Measurements from ENCODE around the gene P2RY2. TPM values are rescaled to one million over a fixed set of nuclear protein-coding genes. Genes with fewer than 3 reads are reported as not detected.
A peak's percentile ranks its signal among the peaks of the same experiment; 100 is the strongest.

Gene P2RY2
- total RNA-seq, 2 donors from 2014 or later = 9.5 to 14.7 TPM

DNA sequence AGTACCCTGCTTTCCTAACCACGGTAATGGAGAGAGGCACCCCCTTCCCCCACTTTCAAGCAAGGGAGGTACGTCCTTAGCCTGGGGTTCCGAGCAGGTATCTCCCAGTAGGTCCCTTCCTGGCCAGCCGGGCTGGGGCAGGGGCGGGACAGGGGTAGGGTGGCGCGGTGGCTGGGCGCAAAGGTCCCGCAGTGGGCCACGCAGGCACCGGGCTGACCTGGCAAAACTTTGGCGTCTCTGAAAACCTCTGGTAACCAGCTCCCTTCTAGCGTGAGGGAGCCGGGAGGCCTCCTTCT lies 323 bp upstream of the P2RY2 start:
- Histone ChIP-seq H3K36me3 (no peaks in the 10 kb centered on the region), H3K9me3 (no peaks in the 10 kb centered on the region), H3K4me1 (peaks cover 0 to 43% of the 10 kb centered on the region in 2 donors), H3K4me3 (peak overlapping the region; percentile 36 to 64), H3K27ac (peak overlapping the region; percentile 59 to 76), H3K27me3 (no peaks in the 10 kb centered on the region)
- DNase-seq (ENCODE audit: low spot score) = no peak
- no peak for TF ChIP-seq CTCF (IDR thresholded peaks at IDR 0.05)

DNA sequence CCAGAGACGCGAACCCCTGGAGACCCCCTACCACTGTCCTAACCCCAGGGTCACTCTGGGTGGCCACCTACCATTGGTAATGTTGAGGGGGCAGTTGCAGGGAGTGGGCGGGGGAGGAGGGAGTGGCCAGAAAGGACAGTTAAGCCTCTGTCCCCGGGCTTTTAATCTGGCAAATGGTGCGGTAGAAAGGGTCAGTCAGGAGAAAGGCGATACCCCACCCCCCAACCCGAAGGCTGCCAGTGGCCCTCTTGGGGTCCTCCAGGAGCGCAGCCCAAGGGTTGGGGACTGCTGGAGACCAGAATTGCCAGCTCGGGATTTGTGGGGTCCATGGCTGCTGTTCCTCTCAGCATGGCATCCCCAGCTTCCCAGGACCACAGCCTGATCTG lies 742 bp downstream of the P2RY2 start:
- DNase-seq (ENCODE audit: low spot score) = no peak
- no peaks in the 10 kb centered on the region for H3K36me3 ChIP-seq
- H3K27ac ChIP-seq = peak overlapping the region; percentile 59 to 76
- H3K9me3 ChIP-seq = no peaks in the 10 kb centered on the region
- H3K27me3 ChIP-seq = no peaks in the 10 kb centered on the region
- H3K4me3 ChIP-seq = peak overlapping the region; percentile 36 to 64
- peaks cover 0 to 43% of the 10 kb centered on the region in 2 donors for H3K4me1 ChIP-seq
- TF ChIP-seq CTCF (IDR thresholded peaks at IDR 0.05) = no peak

DNA sequence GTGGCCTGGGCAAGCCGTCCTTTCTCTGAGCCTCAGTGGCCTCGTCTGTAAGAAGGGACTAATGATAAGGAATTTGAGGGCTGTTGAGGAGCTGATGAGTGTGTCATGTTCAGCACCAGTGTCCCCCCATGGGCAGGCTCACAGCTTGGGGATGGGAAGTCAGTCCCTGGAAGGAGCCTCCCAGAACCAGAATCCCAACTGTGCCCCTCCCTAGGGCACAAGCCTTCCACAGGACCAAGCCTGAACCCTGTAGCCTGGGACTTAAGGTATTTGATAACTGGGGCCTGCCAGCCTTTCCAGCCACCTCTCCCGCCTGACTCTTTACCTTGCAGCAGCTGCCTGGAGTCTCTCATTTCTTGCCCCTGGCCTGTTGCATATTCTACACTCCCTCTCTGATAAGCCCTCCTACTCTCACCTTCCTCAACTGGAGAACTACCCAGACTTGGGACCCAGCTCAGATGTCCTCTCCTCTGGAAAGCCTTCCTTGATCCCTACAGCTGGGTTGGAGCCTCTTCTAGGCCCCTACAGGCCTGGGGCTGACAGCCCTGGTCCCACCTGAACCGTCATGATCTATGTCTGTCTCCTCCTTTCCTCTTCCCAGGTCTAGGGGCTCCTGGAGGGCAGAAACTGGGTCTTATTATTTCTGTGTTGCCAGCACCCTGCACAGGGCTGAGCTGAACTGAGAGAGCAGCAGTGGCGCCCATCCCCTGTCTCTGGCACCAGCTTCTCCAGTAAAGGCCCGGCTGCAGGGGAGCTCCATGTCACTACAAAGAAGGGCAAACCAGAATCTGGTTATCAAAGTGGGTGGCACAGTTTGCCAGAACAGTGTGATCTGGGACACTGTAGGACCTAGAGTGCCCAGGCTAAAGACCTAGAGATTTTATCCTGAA lies 1.6 kb downstream of the P2RY2 start:
- no peak for TF ChIP-seq CTCF (IDR thresholded peaks at IDR 0.05)

DNA sequence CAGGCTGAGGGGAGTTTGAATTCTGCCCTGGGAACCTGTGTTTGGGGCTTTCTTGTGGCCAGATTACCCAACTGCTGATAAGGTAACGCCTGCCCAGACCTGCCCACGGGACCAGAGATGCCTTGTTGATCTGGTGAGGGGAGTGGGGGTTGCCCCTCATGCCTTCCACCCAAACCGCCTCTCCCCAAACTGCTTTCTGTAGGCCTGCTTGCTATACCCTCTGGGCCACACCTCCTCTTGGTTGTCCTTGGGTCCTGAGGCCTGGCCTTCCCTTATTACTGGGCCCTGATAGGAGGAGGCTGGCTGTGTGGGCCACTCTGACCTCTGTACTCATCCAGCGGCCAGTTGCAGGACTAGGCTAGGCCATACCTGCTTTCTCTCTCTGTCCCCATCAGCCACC lies 3.4 kb downstream of the P2RY2 start:
- Histone ChIP-seq H3K27me3 (no peaks in the 10 kb centered on the region), H3K36me3 (no peaks in the 10 kb centered on the region), H3K9me3 (no peaks in the 10 kb centered on the region), H3K27ac (no peak overlapping the region), H3K4me3 (no peak overlapping the region), H3K4me1 (peaks cover 0 to 38% of the 10 kb centered on the region in 2 donors)
- no peak for TF ChIP-seq CTCF (IDR thresholded peaks at IDR 0.05)
- DNase-seq (ENCODE audit: low spot score) = no peak

More for the DNA sequence above, 1.6 kb downstream of the P2RY2 start:
- peak overlapping the region in 1 of 2 donors; percentile 76 for H3K27ac ChIP-seq
- DNase-seq (ENCODE audit: low spot score) = no peak
- no peaks in the 10 kb centered on the region for H3K27me3 ChIP-seq
- no peak overlapping the region for H3K4me3 ChIP-seq
- no peaks in the 10 kb centered on the region for H3K9me3 ChIP-seq
- no peaks in the 10 kb centered on the region for H3K36me3 ChIP-seq
- H3K4me1 ChIP-seq = peaks cover 0 to 38% of the 10 kb centered on the region in 2 donors

GRCh38 chr11:73221996-73222395 lies 3.9 kb downstream of the P2RY2 start:
- no peak overlapping the region for H3K4me3 ChIP-seq
- TF ChIP-seq CTCF (IDR thresholded peaks at IDR 0.05) = no peak
- H3K9me3 ChIP-seq = no peaks in the 10 kb centered on the region
- H3K27ac ChIP-seq = no peak overlapping the region
- no peak for DNase-seq (ENCODE audit: low spot score)
- H3K4me1 ChIP-seq = peaks cover 0 to 34% of the 10 kb centered on the region in 2 donors
- H3K36me3 ChIP-seq = no peaks in the 10 kb centered on the region
- no peaks in the 10 kb centered on the region for H3K27me3 ChIP-seq

All from right atrium auricular region (tissue), 2 donors.